HepG2 (cell line): Measurements from ENCODE around the gene CHKB. TPM values are rescaled to one million over a fixed set of nuclear protein-coding genes. Genes with fewer than 3 reads are reported as not detected.

Experiments used
- DR1 ChIP-seq: sonication (generic); formaldehyde crosslinking; IDR thresholded peaks from 2 replicates; pipeline ENCODE4 v1.8.0; 2021; ENCODE audit warnings: mild to moderate bottlenecking, missing genetic modification reagents, inconsistent platforms
- GLI4 ChIP-seq: sonication (generic); formaldehyde crosslinking; IDR thresholded peaks from 2 replicates; pipeline ENCODE4 v1.5.1; 2020; ENCODE audit warnings: missing genetic modification reagents, mild to moderate bottlenecking, moderate library complexity, borderline replicate concordance
- HNRNPK ChIP-seq: fragments of 200-400 bp; formaldehyde crosslinking; IDR thresholded peaks from 2 replicates; pipeline ENCODE4 v1.6.1; 2018; ENCODE audit warnings: low read length, low read depth, moderate library complexity, mild to moderate bottlenecking; ENCODE audit not compliant: poor library complexity, severe bottlenecking
- IRX3 ChIP-seq: sonication (generic); formaldehyde crosslinking; IDR thresholded peaks from 2 replicates; pipeline ENCODE4 v1.8.1; 2023; ENCODE audit warnings: mild to moderate bottlenecking, low read depth, missing genetic modification reagents, borderline replicate concordance
- JUND ChIP-seq: sonication (generic); formaldehyde crosslinking; IDR thresholded peaks from 2 replicates; pipeline ENCODE4 v1.8.0; 2022; ENCODE audit warnings: mild to moderate bottlenecking, missing genetic modification reagents
- MAFG ChIP-seq: sonication (generic); formaldehyde crosslinking; IDR thresholded peaks from 2 replicates; pipeline ENCODE4 v1.5.1; 2020; ENCODE audit warnings: mild to moderate bottlenecking, missing genetic modification reagents
- MAZ ChIP-seq, 2 experiments: sonication (generic) in 1 of 2; formaldehyde crosslinking in 1 of 2; IDR thresholded peaks; 2 replicates each; pipeline versions ENCODE4 v1.5.0 to v1.6.1; 2012 to 2020; ENCODE audit warnings: low read depth in 2 of 2, mild to moderate bottlenecking in 2 of 2, borderline replicate concordance in 1 of 2, improper control_type of control experiment in 1 of 2, low read length in 1 of 2, missing genetic modification reagents in 1 of 2, moderate library complexity in 1 of 2
- MZF1 ChIP-seq: sonication (generic); formaldehyde crosslinking; IDR thresholded peaks from 2 replicates; pipeline ENCODE4 v1.8.1; 2023; ENCODE audit warnings: mild to moderate bottlenecking, missing genetic modification reagents, borderline replicate concordance
- SOX5 ChIP-seq: IDR thresholded peaks from 2 replicates; pipeline ENCODE4 v1.6.1; 2016; ENCODE audit warnings: borderline replicate concordance
- ZBTB7A ChIP-seq: sonication (generic); formaldehyde crosslinking; IDR thresholded peaks from 2 replicates; pipeline ENCODE4 v1.8.0; 2022; ENCODE audit warnings: mild to moderate bottlenecking, missing genetic modification reagents
- ZC3H4 ChIP-seq: sonication (generic); formaldehyde crosslinking; IDR thresholded peaks from 2 replicates; pipeline ENCODE4 v1.4.0; 2020; ENCODE audit warnings: missing genetic modification reagents, borderline replicate concordance
- ZNF687 ChIP-seq: sonication (generic); formaldehyde crosslinking; IDR thresholded peaks from 2 replicates; pipeline ENCODE4 v1.5.1; 2020; ENCODE audit warnings: mild to moderate bottlenecking, missing genetic modification reagents, moderate library complexity
- ZNF883 ChIP-seq: sonication (generic); formaldehyde crosslinking; IDR thresholded peaks from 2 replicates; pipeline ENCODE4 v1.5.1; 2020; ENCODE audit warnings: mild to moderate bottlenecking, missing genetic modification reagents; ENCODE audit errors: not compliant biosample characterization
- polyA plus RNA-seq, 8 experiments: library from polyadenylated mRNA; depleted of rRNA in 3 of 8; stranded (reverse) in 7 of 8; unstranded in 1 of 8; fragments of >200 nt; fragmentation: Illumina TruSeq in 4 of 8; extraction: Trizol in 4 of 8; gene quantifications; 2 replicates each; pipeline versions ENCODE4 v1.2.1 to v1.2.3, GENCODE V29; 2011 to 2016; ENCODE audit warnings: low read depth in 4 of 8, missing spikeins in 1 of 8, mixed read lengths in 1 of 8; ENCODE audit not compliant: insufficient read depth in 1 of 8
- total RNA-seq, 5 experiments: library from RNA; depleted of rRNA; stranded (reverse); fragments of >200 nt; fragmentation: Illumina TruSeq; extraction: Trizol; gene quantifications; 2 replicates each; pipeline ENCODE4 v1.2.3, GENCODE V29; 2016; ENCODE audit warnings: low read depth in 1 of 5
- TF ChIP-seq, protein P1 (sequence below): sonication (generic); formaldehyde crosslinking; IDR thresholded peaks from 2 replicates; pipeline ENCODE4 v1.4.0; 2020; ENCODE audit warnings: missing genetic modification reagents, borderline replicate concordance

The CHKB gene
- total and polyA plus RNA-seq, 2 of the 13 experiments (the other 11 are each of a cell fraction or from before 2014, with no cell fraction given), result 24.5 to 42.7 TPM

DNA sequence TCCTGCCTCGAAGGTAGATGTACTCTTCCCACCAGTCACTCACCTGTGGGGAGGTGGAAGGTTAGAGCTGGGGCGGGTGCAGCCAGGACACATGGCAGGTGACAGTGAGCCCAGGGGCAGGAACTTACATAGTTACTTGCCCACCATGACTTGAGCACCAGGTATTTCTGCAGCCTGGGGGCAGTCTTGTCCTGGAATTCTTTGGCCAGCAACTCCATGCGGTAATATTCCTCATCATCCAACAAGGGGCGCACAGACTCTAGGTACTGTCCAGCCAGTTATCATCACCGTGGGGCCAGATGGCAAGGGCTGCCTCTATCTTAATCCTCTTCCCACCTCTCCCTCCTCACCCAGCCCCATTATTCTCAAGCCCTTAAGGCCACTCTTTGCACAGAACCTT, 6.6 kb downstream of the CHKB start (continued):
- TF ChIP-seq HNRNPK, result no peak
- TF ChIP-seq SOX5 (CRISPR knock-in tag), result no peak
- no peak for TF ChIP-seq JUND (CRISPR knock-in tag)
- no peak for TF ChIP-seq ZNF687
- peak; percentile 43; the same call in 1 of the 2 replicates for TF ChIP-seq DR1 (CRISPR knock-in tag)
- no peak for TF ChIP-seq ZC3H4
- TF ChIP-seq MAFG (CRISPR knock-in tag), result no peak
- no peak for TF ChIP-seq ZBTB7A (CRISPR knock-in tag)
- no peak for TF ChIP-seq MAZ (IDR thresholded peaks at IDR 0.05; ENCODE audit: borderline replicate concordance, low read depth, low read length)
- 0 out of 2 replicates have a peak, but pooled peaks have one; percentile 14 for TF ChIP-seq MAZ (CRISPR knock-in tag; IDR thresholded peaks at IDR 0.05; ENCODE audit: low read depth)
- TF ChIP-seq, protein P1, sequence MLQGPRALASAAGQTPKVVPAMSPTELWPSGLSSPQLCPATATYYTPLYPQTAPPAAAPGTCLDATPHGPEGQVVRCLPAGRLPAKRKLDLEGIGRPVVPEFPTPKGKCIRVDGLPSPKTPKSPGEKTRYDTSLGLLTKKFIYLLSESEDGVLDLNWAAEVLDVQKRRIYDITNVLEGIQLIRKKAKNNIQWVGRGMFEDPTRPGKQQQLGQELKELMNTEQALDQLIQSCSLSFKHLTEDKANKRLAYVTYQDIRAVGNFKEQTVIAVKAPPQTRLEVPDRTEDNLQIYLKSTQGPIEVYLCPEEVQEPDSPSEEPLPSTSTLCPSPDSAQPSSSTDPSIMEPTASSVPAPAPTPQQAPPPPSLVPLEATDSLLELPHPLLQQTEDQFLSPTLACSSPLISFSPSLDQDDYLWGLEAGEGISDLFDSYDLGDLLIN, result no peak
- no peak for TF ChIP-seq GLI4 (CRISPR knock-in tag)
- TF ChIP-seq ZNF883 (CRISPR knock-in tag), result no peak
- no peak for TF ChIP-seq MZF1 (CRISPR knock-in tag)
- TF ChIP-seq IRX3 (CRISPR knock-in tag), result no peak
- TF ChIP-seq, all 625 proteins: peak for 29
